Measurements from ENCODE around the gene ALOX12. TPM values are rescaled to one million over a fixed set of nuclear protein-coding genes. Genes with fewer than 3 reads are reported as not detected.

Gene ALOX12
- polyA plus RNA-seq, 3 donors = 0.29 to 1.2 TPM; not detected in 1

DNA sequence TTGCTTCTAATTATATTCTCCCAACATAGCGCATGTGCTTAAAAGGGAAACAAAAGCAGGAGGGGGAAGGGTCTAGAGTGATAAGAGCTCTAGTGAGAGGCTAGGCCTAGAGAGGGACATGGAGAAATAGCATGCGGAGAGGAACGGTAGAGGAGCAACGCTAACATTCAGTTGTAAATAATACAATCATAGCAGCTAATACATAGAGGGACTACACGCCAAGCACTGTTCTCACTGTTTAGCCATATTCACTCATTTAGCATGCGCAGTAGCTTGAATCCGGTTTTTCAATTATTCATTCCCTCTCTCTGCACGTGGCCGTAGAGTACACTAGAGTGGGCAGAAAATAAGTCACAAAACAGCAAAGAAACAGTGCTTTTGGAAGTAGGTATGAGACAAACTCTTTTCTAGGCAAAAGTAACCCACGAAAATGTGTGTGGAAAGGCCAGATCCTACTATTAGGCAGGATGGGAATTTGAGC lies 1.7 kb upstream of the ALOX12 start:
- Histone ChIP-seq H3K4me2 (replicated peaks; ENCODE audit: extremely low read depth, low read length, poor library complexity, severe bottlenecking) (no peak overlapping the region), H3K36me3 (replicated peaks in 1 of 2; ENCODE audit: control insufficient read depth in 1 of 2, insufficient read depth in 2 of 2, low read length in 2 of 2) (peaks cover 15 to 27% of the 10 kb centered on the region in 2 donors), H2AFZ (ENCODE audit: insufficient read depth, low read depth, low read length, poor library complexity, severe bottlenecking) (no peak overlapping the region), H3K9me3 (replicated peaks in 1 of 2; ENCODE audit: control insufficient read depth in 1 of 2, insufficient read depth in 1 of 2, low read length in 2 of 2) (no peaks in the 10 kb centered on the region), H3K4me3 (replicated peaks in 1 of 3; ENCODE audit: low read depth in 2 of 3, low read length in 3 of 3) (no peak overlapping the region), H3K27me3 (ENCODE audit: control insufficient read depth in 2 of 2, insufficient read depth in 2 of 2, low read length in 2 of 2) (no peaks in the 10 kb centered on the region), H3K9ac (ENCODE audit: insufficient read depth, low read length, poor library complexity, severe bottlenecking) (no peak overlapping the region), H3K79me2 (ENCODE audit: insufficient read depth, low read length) (no peaks in the 10 kb centered on the region), H3K4me1 (ENCODE audit: control insufficient read depth in 1 of 2, insufficient read depth in 2 of 2, low read length in 2 of 2) (peaks cover 0 to 15% of the 10 kb centered on the region in 2 donors), H4K20me1 (ENCODE audit: insufficient read depth, low read length) (peaks cover 37% of the 10 kb centered on the region), H3K27ac (ENCODE audit: low read depth in 1 of 2, low read length in 2 of 2) (no peak overlapping the region)
- intact Hi-C loops (cut with micrococcal nuclease) = loop anchor here in 1 of 2 donors (10.0 kb wide), 1 partner anchor 329 kb away; no protein-coding TSS in a partner anchor
- TF ChIP-seq, protein P1, sequence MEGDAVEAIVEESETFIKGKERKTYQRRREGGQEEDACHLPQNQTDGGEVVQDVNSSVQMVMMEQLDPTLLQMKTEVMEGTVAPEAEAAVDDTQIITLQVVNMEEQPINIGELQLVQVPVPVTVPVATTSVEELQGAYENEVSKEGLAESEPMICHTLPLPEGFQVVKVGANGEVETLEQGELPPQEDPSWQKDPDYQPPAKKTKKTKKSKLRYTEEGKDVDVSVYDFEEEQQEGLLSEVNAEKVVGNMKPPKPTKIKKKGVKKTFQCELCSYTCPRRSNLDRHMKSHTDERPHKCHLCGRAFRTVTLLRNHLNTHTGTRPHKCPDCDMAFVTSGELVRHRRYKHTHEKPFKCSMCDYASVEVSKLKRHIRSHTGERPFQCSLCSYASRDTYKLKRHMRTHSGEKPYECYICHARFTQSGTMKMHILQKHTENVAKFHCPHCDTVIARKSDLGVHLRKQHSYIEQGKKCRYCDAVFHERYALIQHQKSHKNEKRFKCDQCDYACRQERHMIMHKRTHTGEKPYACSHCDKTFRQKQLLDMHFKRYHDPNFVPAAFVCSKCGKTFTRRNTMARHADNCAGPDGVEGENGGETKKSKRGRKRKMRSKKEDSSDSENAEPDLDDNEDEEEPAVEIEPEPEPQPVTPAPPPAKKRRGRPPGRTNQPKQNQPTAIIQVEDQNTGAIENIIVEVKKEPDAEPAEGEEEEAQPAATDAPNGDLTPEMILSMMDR (IDR thresholded peaks at IDR 0.05) = no peak
- peaks cover 4 to 11% (median 5%) of the 10 kb centered on the region in 3 donors for H3K27me3 Mint-ChIP-seq (ENCODE audit: low read depth in 3 of 3)
- H3K4me1 Mint-ChIP-seq = peaks cover 15% of the 10 kb centered on the region
- no peak for DNase-seq
- H3K9me3 Mint-ChIP-seq = peaks cover 0 to 3% (median 0%) of the 10 kb centered on the region in 7 donors
- peaks cover 24 to 28% of the 10 kb centered on the region in 2 donors for H3K36me3 Mint-ChIP-seq
- WGBS (ENCODE audit: insufficient coverage) = 80% methylated on average over 2 of the region's 10 CpGs
- no peak overlapping the region for H3K4me3 Mint-ChIP-seq
- no peak overlapping the region for H3K27ac Mint-ChIP-seq

DNA sequence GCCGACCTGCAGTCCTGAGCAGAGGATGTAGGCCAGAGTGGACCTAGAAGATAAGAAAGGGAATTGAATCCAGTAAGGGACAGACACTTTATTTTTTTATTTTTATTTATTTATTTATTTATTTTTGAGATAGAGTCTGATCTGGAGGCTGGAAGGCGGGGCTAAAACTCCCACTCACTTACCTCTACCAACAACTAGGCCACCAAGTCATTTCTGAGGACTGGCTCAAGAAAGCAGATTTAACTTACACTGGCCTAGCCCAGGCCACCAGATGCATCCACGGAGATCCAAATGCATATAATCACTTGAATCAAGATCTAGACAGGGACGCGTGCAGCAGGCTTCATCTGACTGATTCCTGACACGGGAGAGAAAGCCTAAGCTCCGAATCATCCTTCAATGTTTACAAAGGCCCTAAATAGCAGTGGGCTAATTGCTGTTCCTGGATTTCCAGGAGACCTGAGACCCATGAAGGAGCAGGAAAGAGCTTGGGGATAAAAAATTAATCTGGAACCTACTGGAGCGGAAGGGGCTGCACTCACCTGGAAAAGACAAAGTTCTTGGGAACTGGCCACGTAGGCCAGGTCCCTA lies 1.1 kb upstream of the ALOX12 start:
- H3K27me3 Mint-ChIP-seq (ENCODE audit: low read depth in 3 of 3) = peaks cover 4 to 11% (median 5%) of the 10 kb centered on the region in 3 donors
- TF ChIP-seq, protein P1 (IDR thresholded peaks at IDR 0.05) = no peak
- H3K9me3 Mint-ChIP-seq = peaks cover 0 to 3% (median 0%) of the 10 kb centered on the region in 7 donors
- H2AFZ ChIP-seq (ENCODE audit: insufficient read depth, low read depth, low read length, poor library complexity, severe bottlenecking) = no peak overlapping the region
- no peak overlapping the region for H3K4me3 ChIP-seq (replicated peaks in 1 of 3; ENCODE audit: low read depth in 2 of 3, low read length in 3 of 3)
- H3K36me3 Mint-ChIP-seq = peaks cover 30 to 34% of the 10 kb centered on the region in 2 donors
- no peaks in the 10 kb centered on the region for H3K9me3 ChIP-seq (replicated peaks in 1 of 2; ENCODE audit: control insufficient read depth in 1 of 2, insufficient read depth in 1 of 2, low read length in 2 of 2)
- H3K79me2 ChIP-seq (ENCODE audit: insufficient read depth, low read length) = no peaks in the 10 kb centered on the region
- intact Hi-C loops (cut with micrococcal nuclease) = loop anchor here in 1 of 2 donors (10.0 kb wide), 1 partner anchor 330 kb away; no protein-coding TSS in a partner anchor
- H3K27ac Mint-ChIP-seq = peak overlapping the region in 1 of 7 donors; percentile 63
- 96% methylated on average over 6 of the region's 9 CpGs for WGBS (ENCODE audit: insufficient coverage)
- H3K4me3 Mint-ChIP-seq = no peak overlapping the region
- no peaks in the 10 kb centered on the region for H3K27me3 ChIP-seq (ENCODE audit: control insufficient read depth in 2 of 2, insufficient read depth in 2 of 2, low read length in 2 of 2)
- H3K27ac ChIP-seq (ENCODE audit: low read depth in 1 of 2, low read length in 2 of 2) = no peak overlapping the region
- no peak overlapping the region for H3K4me2 ChIP-seq (replicated peaks; ENCODE audit: extremely low read depth, low read length, poor library complexity, severe bottlenecking)
- DNase-seq = no peak
- H4K20me1 ChIP-seq (ENCODE audit: insufficient read depth, low read length) = peaks cover 43% of the 10 kb centered on the region
- H3K4me1 ChIP-seq (ENCODE audit: control insufficient read depth in 1 of 2, insufficient read depth in 2 of 2, low read length in 2 of 2) = peaks cover 0 to 15% of the 10 kb centered on the region in 2 donors
- H3K9ac ChIP-seq (ENCODE audit: insufficient read depth, low read length, poor library complexity, severe bottlenecking) = no peak overlapping the region
- H3K36me3 ChIP-seq (replicated peaks in 1 of 2; ENCODE audit: control insufficient read depth in 1 of 2, insufficient read depth in 2 of 2, low read length in 2 of 2) = peaks cover 21 to 33% of the 10 kb centered on the region in 2 donors
- peaks cover 16% of the 10 kb centered on the region for H3K4me1 Mint-ChIP-seq
